IPS-20b (cell line): ENCODE results near the gene E2F1.
"Not testable (repeated sequence)": the region's sequence is repeated elsewhere in the genome, so short reads cannot be mapped to it uniquely, and the experiment has no call there.

Experiments
- H3K27ac ChIP-seq: one replicate; pipeline ENCODE4 v1.5.1; 2013; ENCODE audit warnings: low read length
- H3K27me3 ChIP-seq: 2 replicates; pipeline ENCODE4 v1.6.1; 2013; ENCODE audit warnings: mild to moderate bottlenecking, low read length, inconsistent platforms; ENCODE audit not compliant: insufficient read depth
- H3K36me3 ChIP-seq: 2 replicates; pipeline ENCODE4 v1.6.1; 2013; ENCODE audit warnings: low read depth, mild to moderate bottlenecking, inconsistent platforms, low read length, moderate library complexity; ENCODE audit not compliant: insufficient read depth
- H3K4me1 ChIP-seq: 2 replicates; pipeline ENCODE4 v1.6.1; 2013; ENCODE audit warnings: mild to moderate bottlenecking, control low read depth, inconsistent platforms, low read length, moderate library complexity; ENCODE audit not compliant: insufficient read depth
- H3K4me3 ChIP-seq: 2 replicates; pipeline ENCODE4 v1.5.1; 2013; ENCODE audit warnings: mild to moderate bottlenecking, low read length, inconsistent platforms
- H3K9ac ChIP-seq: 2 replicates; pipeline ENCODE4 v1.6.1; 2013; ENCODE audit warnings: low read depth, mild to moderate bottlenecking, inconsistent platforms, low read length, moderate library complexity
- H3K9me3 ChIP-seq: 2 replicates; pipeline ENCODE4 v1.6.1; 2013; ENCODE audit warnings: mild to moderate bottlenecking, low read depth, low read length, inconsistent platforms; ENCODE audit not compliant: insufficient read depth

The E2F1 gene

DNA sequence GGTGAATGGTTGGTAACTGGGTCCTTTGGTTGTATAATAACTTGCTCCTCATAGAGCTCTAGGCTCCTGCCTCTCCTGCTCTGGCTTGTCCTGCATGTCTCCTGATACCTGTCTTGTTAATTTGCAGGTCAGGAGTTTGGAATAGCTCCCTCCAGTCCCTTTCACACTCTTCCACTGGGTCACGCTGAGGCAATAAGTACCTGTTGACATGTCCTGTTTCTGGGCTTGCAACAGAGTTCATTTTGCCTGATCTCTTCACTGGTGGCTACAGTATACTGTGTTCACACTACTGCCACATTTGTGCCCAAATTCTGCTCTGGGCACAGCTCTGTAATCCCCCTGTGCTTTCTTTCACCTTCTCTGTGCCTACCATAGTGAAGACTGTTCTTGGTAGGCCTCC is 49.4 kb downstream of the E2F1 start:
- no peaks in the 10 kb centered on the region for H3K4me1 ChIP-seq
- H3K4me3 ChIP-seq = no peak overlapping the region
- H3K9me3 ChIP-seq = no peaks in the 10 kb centered on the region
- H3K9ac ChIP-seq = no peak overlapping the region
- no peak overlapping the region for H3K27ac ChIP-seq
- peaks cover 21% of the 10 kb centered on the region for H3K36me3 ChIP-seq
- H3K27me3 ChIP-seq = no peaks in the 10 kb centered on the region

DNA sequence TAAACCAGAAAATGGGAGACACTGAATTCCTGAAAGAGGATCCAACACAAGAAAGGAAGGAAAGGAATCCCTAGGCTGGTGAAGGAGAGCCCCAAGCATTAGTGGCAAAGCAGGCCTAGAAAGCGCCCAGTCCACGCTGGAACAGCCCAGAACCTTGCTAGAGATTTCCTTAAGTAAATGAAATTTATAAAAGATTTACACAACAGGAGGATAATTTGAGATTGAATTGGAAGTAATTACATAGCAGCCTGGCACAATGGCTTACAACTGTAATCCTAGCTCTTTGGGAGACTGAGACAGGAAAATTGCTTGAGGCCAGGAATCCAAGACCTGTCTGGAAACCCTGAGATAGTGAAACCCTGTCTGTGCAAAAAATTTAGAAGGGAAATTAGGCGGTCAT is 50.8 kb downstream of the E2F1 start:
- no peak overlapping the region for H3K4me3 ChIP-seq
- H3K4me1 ChIP-seq = no peaks in the 10 kb centered on the region
- H3K27me3 ChIP-seq = no peaks in the 10 kb centered on the region
- H3K9ac ChIP-seq = no peak overlapping the region
- H3K27ac ChIP-seq = no peak overlapping the region
- no peaks in the 10 kb centered on the region for H3K9me3 ChIP-seq
- H3K36me3 ChIP-seq = peaks cover 26% of the 10 kb centered on the region

DNA sequence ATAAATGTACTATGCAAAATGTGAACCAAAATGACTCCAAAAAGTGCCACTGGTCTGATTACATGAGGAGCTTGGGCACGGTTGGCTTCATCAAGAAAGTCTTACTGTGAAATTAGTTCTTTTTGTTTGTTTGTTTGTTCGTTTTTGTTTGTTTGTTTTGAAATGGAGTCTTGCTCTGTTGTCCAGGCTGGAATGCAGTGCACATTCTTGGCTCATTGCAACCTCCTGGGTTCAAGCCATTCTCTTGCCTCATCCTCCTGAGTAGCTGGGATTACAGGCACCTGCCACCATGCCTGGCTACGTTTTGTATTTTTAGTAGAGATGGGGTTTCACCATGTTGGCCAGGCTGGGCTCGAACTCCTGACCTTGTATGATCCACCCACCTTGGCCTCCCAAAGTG is 54.3 kb downstream of the E2F1 start:
- H3K36me3 ChIP-seq = peaks cover 36% of the 10 kb centered on the region
- not testable (repeated sequence) for H3K27me3 ChIP-seq, H3K4me1 ChIP-seq, H3K4me3 ChIP-seq, H3K9ac ChIP-seq, H3K27ac ChIP-seq, H3K9me3 ChIP-seq

DNA sequence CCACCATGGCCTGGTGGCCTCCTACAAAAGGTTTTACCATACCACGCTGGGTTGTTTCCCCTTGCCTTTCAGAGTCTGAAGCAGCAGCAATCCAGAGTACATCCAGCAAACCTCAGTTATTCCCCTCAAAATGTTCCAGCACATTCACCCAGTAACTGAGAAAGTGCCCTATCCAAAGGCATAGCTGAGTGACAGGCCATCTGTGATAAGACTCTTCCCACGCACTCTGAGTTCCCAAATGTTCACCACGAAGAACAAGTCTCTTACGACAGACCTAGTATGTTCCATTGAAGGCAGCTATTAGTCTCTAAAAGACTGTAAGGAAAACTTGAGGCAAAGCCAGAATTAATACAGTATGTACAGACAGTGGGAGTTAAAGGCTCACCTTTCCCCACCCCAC is 55.7 kb downstream of the E2F1 start:
- peaks cover 31% of the 10 kb centered on the region for H3K36me3 ChIP-seq
- H3K9ac ChIP-seq = no peak overlapping the region

DNA sequence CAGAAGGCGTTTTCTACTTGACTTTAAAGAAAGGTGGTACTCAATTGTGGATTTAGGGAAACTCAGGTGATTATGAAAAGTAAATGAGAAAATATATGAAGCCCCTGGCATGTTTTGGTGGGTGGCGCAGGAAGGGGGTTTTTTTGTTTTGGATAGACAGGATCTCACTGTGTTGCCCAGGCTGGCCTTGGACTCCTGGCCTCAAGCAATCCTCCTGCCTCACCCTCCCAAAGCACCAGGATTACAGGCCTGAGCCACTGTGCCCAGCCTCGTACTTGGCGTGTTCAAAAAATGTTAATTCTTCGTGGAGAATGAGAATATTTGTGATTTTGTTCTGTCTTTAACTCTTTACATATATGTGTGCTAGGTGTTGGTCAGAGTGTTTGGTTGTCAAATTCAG is 56.2 kb downstream of the E2F1 start:
- H3K4me1 ChIP-seq = no peaks in the 10 kb centered on the region
- H3K9ac ChIP-seq = no peak overlapping the region
- no peaks in the 10 kb centered on the region for H3K27me3 ChIP-seq
- no peak overlapping the region for H3K27ac ChIP-seq
- peaks cover 31% of the 10 kb centered on the region for H3K36me3 ChIP-seq
- H3K4me3 ChIP-seq = no peak overlapping the region
- no peaks in the 10 kb centered on the region for H3K9me3 ChIP-seq

More for the DNA sequence above, 55.7 kb downstream of the E2F1 start:
- Histone ChIP-seq H3K4me1 (no peaks in the 10 kb centered on the region), H3K27ac (no peak overlapping the region), H3K9me3 (no peaks in the 10 kb centered on the region), H3K27me3 (no peaks in the 10 kb centered on the region), H3K4me3 (no peak overlapping the region)

DNA sequence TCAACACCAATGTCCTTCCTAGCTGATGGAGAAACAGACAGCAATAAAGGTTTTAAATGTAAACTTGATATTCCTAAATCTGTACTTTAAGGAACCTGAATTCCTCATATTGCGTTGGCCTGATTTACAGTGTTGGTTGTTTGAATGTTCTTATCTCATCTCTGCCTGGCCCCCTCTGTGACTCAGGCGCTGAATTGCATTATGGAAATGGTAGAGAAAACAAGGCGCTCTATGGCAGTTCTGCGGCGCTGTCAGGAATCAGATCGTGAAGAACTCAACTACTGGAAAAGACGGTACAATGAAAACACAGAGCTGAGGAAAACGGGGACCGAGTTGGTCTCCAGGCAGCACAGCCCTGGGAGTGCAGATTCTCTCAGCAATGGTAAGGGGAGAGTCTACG is 56.7 kb downstream of the E2F1 start:
- H3K36me3 ChIP-seq = peaks cover 31% of the 10 kb centered on the region
- no peaks in the 10 kb centered on the region for H3K4me1 ChIP-seq

DNA sequence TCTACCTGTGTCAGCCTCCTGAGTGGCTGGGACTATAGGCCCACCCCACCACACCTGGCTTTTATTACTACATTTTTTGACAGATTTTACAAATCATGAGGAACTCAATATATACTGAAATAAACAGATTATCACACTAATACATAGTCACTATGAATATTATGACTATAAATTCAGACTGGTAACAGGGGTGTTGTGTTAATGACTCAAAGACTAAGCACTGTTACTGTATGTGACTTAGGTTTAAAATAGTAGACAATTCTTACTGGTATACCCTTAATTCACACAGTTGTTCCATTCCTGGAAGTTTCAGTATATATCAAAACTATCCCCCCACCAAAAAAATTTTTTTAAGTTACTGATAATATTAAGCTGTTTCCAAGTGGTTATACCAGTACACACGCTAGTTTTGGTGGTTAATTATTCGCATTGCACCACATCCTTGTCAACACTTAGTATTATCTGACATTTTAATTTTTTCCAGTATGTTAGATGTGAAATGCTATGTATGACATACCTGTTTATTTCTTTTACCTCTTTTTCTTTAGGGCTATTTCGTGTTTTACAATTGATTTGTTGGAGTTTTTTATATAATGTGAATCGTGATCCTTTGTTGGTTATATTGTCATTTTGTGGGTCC is 58.5 kb downstream of the E2F1 start:
- Histone ChIP-seq H3K9me3 (no peaks in the 10 kb centered on the region), H3K9ac (no peak overlapping the region), H3K4me1 (no peaks in the 10 kb centered on the region), H3K36me3 (peaks cover 40% of the 10 kb centered on the region), H3K27ac (no peak overlapping the region), H3K4me3 (no peak overlapping the region), H3K27me3 (no peaks in the 10 kb centered on the region)

More for the DNA sequence above, 56.7 kb downstream of the E2F1 start:
- no peak overlapping the region for H3K27ac ChIP-seq
- no peak overlapping the region for H3K9ac ChIP-seq
- no peaks in the 10 kb centered on the region for H3K27me3 ChIP-seq
- no peak overlapping the region for H3K4me3 ChIP-seq
- H3K9me3 ChIP-seq = no peaks in the 10 kb centered on the region

DNA sequence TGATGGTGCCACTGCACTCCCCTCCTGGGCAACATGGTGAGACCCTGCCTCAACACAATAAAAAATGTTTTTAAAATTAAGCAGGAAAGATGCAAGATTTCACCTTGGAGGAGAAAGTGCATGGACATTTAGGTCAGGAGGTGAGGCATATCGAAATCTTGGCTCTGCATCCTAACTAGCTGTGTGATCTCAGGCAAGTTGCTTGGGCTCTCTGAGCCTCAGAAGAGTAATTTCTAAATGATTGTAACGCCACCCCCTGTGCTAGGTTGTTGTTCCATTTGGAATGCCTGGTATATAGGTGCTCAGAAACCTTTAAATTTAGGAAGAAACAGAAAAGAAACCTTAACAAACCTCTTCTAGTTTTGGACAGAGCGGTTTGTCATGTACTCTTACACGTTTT is 60.0 kb downstream of the E2F1 start:
- Histone ChIP-seq H3K27ac (no peak overlapping the region), H3K27me3 (no peaks in the 10 kb centered on the region), H3K9me3 (no peaks in the 10 kb centered on the region), H3K4me3 (no peak overlapping the region), H3K36me3 (peaks cover 40% of the 10 kb centered on the region), H3K9ac (no peak overlapping the region), H3K4me1 (no peaks in the 10 kb centered on the region)
